ENCODE results near the gene TTLL8. TPM values are rescaled to one million over a fixed set of nuclear protein-coding genes. Genes with fewer than 3 reads are reported as not detected.

Gene TTLL8
- total RNA-seq, 4 donors from 2014 or later = not detected

DNA sequence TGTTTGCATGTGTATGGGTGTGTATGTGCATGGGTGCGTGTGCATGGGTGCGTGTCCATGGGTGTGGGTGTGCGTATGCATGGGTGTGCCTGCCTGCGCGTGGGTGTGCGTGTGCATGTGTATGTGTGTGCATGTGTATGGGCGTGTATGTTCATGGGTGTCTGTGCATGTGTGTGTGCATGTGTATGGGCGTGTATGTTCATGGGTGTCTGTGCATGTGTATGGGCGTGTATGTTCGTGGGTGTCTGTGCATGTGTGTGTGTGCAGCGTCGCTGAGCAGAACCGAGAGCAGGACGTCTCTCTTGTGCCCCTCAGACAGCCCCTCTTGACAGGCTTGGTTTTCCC, 59.4 kb downstream of the TTLL8 start:
- no peak overlapping the region for H3K4me3 ChIP-seq (ENCODE audit: low read depth, poor library complexity, severe bottlenecking)
- DNase-seq (ENCODE audit: low spot score in 2 of 2) = peak in 1 of 2 donors; percentile 66
- intact Hi-C loops (cut with DNase I; ENCODE audit: low total_unique reads) = no loop called here
- no peak for TF ChIP-seq POLR2A (IDR thresholded peaks at IDR 0.05)
- TF ChIP-seq, protein P1, sequence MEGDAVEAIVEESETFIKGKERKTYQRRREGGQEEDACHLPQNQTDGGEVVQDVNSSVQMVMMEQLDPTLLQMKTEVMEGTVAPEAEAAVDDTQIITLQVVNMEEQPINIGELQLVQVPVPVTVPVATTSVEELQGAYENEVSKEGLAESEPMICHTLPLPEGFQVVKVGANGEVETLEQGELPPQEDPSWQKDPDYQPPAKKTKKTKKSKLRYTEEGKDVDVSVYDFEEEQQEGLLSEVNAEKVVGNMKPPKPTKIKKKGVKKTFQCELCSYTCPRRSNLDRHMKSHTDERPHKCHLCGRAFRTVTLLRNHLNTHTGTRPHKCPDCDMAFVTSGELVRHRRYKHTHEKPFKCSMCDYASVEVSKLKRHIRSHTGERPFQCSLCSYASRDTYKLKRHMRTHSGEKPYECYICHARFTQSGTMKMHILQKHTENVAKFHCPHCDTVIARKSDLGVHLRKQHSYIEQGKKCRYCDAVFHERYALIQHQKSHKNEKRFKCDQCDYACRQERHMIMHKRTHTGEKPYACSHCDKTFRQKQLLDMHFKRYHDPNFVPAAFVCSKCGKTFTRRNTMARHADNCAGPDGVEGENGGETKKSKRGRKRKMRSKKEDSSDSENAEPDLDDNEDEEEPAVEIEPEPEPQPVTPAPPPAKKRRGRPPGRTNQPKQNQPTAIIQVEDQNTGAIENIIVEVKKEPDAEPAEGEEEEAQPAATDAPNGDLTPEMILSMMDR (IDR thresholded peaks at IDR 0.05) = no peak
- WGBS, 2 donors = 88 to 91% methylated on average over 14 of the region's 14 CpGs

DNA sequence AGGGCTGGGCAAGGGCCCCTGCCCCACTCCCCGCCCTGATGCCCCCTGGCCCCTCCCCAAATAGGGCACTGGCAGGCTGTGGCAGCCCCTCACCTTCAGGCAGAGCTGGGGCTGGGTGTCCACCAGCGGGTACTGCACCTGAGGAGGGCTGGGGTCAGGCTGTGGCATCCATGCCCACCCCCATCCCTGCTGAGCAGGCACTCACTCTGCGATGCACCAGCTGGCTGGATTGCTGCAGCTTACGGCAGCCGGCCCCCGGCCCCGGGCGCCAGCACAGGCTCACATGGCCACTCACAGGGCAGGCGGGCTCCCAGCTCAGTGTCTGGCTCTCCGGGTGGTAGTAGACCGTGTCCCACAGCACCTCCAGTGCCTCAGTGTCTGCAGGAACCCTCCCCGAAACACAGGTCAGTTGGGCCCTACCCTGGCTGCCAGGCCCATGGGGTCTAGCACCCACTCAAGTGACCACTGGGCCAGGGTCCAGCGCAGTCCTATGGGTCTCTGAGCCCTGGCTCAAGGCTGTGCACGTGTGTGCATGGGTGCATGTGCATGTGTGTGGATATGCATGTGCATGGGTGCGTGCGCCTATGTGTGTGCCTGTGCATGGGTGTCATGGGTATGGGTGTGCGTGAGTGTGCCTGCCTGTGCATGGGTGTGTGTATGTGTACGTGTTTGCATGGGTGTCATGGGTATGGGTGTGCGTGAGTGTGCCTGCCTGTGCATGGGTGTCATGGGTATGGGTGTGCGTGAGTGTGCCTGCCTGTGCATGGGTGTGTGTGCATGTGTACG, 60.0 kb downstream of the TTLL8 start:
- DNase-seq (ENCODE audit: low spot score in 2 of 2) = peak in 1 of 2 donors; percentile 75
- no peak overlapping the region for H3K4me3 ChIP-seq (ENCODE audit: low read depth, poor library complexity, severe bottlenecking)
- intact Hi-C loops (cut with DNase I; ENCODE audit: low total_unique reads) = no loop called here
- WGBS, 2 donors = 90 to 94% methylated on average over 8 to 14 of the region's 21 CpGs
- TF ChIP-seq, protein P1 (IDR thresholded peaks at IDR 0.05) = no peak
- TF ChIP-seq POLR2A (IDR thresholded peaks at IDR 0.05) = no peak

DNA sequence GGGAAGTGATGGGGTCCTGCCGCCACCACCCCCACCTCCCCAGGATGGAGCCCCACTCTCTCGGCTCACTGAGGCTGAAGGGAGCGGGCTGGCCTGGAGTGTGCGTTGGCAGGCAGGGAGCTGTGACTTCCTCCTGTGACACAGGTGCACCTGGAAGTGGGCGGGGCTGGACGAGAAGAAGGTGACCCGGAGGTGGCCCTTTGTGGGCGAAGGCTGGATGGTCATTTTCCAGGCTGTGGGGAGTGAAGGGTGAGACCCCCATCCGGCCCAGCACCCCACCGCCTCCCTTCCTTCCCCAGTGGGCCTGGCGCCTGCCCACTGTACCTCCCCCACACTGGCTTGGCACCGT, 60.9 kb downstream of the TTLL8 start:
- WGBS, 2 donors = 75 to 85% methylated on average over 9 to 12 of the region's 12 CpGs
- intact Hi-C loops (cut with DNase I; ENCODE audit: low total_unique reads) = no loop called here
- peak in 1 of 2 donors; percentile 79 for DNase-seq (ENCODE audit: low spot score in 2 of 2)
- TF ChIP-seq, protein P1 (IDR thresholded peaks at IDR 0.05) = no peak
- no peak for TF ChIP-seq POLR2A (IDR thresholded peaks at IDR 0.05)
- no peak overlapping the region for H3K4me3 ChIP-seq (ENCODE audit: low read depth, poor library complexity, severe bottlenecking)

DNA sequence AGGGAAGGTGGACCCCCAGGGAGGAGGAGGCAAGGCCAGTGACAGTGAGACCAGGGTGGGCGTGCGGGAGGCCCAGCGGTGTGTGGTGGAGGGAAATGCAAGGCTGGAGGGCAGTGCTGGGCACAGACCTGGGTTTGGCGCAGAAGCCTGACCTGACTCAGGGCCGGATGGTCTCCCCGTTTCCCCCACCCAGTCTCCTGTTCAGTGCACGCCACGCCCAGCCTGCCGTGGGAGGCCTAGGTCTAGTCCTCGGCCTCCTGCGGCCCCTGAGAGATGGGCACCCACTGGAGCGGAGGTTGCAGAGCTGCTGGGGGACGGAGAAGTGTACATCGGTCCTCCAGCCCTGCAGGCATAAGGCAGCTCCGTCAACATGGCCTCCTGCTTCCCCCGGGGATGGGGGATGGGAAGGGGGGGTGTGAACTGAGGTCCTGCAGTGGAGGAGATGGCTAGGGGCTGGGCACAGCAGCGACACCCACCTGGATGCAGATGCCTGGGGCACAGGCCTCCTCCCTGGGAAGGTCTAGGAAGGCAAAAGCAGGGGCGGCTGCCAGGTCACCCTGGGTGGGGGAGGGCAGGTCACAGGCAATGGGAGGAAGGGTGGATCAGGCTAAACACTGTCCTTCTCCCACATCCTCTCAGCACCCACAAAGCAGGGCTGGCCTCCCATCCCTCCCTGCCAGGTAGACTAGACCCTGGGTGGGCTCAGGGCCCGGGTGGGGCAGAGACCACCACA, 61.4 kb downstream of the TTLL8 start:
- 78 to 79% methylated on average over 17 to 19 of the region's 19 CpGs for WGBS, 2 donors
- intact Hi-C loops (cut with DNase I; ENCODE audit: low total_unique reads) = no loop called here
- TF ChIP-seq POLR2A (IDR thresholded peaks at IDR 0.05) = no peak
- TF ChIP-seq, protein P1 (IDR thresholded peaks at IDR 0.05) = no peak
- peak in 1 of 2 donors; percentile 85 for DNase-seq (ENCODE audit: low spot score in 2 of 2)
- H3K4me3 ChIP-seq (ENCODE audit: low read depth, poor library complexity, severe bottlenecking) = no peak overlapping the region

DNA sequence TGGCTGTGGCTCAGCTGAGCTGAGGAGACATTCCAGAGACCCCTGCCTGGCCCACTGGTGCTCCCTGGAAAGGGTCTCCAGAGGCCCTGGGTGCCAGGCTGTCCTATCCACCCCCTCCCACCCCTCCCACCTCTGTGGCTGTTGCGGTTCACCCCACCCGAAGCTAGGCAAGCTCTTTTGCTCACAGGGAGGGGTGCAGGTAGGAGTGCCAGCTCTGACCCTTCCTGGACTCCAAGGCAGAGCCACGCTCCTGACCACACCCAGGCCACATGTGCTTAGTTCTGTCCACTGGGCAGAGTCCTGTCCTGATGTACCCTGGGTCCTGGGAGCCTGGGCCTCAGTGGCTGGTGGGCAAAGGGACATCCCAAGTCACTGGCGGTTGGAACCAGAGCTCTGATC, 62.0 kb downstream of the TTLL8 start:
- no peak for TF ChIP-seq POLR2A (IDR thresholded peaks at IDR 0.05)
- TF ChIP-seq, protein P1 (IDR thresholded peaks at IDR 0.05) = no peak
- WGBS, 2 donors = 45 to 82% methylated on average over 3 to 4 of the region's 4 CpGs
- intact Hi-C loops (cut with DNase I; ENCODE audit: low total_unique reads) = no loop called here
- no peak for DNase-seq (ENCODE audit: low spot score in 2 of 2)
- H3K4me3 ChIP-seq (ENCODE audit: low read depth, poor library complexity, severe bottlenecking) = no peak overlapping the region

Data from lower leg skin (tissue), 4 donors.